ENCODE results near the gene LHX3.
"Not testable (repeated sequence)": the region's sequence is repeated elsewhere in the genome, so short reads cannot be mapped to it uniquely, and the experiment has no call there.

LHX3 gene

GRCh38 chr9:136150664-136151213 is 54.2 kb downstream of the LHX3 start:
- peaks cover 38% of the 10 kb centered on the region for H3K27me3 ChIP-seq (ENCODE audit: control insufficient read depth, insufficient read depth, low read length)
- H3K4me1 ChIP-seq (ENCODE audit: control insufficient read depth, low read depth, low read length) = peaks cover 19% of the 10 kb centered on the region
- H3K9ac ChIP-seq (ENCODE audit: low read length); H3K36me3 ChIP-seq (ENCODE audit: control insufficient read depth, low read depth, low read length); H3K27ac ChIP-seq (ENCODE audit: low read length); H3K9me3 ChIP-seq (ENCODE audit: control insufficient read depth, low read depth, low read length); H3K4me3 ChIP-seq (ENCODE audit: low read length): not testable (repeated sequence)

DNA sequence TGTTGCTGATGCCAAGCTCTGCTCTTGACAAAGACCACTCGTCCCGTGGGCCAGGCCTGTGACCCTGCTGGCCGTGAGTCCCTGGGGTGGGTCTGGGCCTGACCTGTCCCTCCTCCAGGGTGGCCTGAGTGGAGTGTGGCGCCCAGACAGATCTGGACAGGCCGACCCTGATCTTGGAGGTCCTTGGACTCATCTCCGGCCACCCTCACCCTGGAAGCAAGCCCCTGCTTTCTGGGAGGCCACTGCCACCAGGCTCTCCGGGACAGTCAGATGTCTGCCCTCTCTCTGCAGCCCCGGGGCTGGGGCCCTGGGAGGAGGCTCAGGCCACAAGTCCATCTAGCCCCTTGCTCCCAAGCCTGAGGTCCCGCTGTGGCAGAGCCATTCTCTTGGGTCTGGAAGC is 55.1 kb downstream of the LHX3 start:
- Histone ChIP-seq H3K9ac (ENCODE audit: low read length) (no peak overlapping the region), H3K36me3 (ENCODE audit: control insufficient read depth, low read depth, low read length) (no peaks in the 10 kb centered on the region), H3K27ac (ENCODE audit: low read length) (no peak overlapping the region), H3K4me3 (ENCODE audit: low read length) (no peak overlapping the region), H3K9me3 (ENCODE audit: control insufficient read depth, low read depth, low read length) (no peaks in the 10 kb centered on the region), H3K4me1 (ENCODE audit: control insufficient read depth, low read depth, low read length) (peaks cover 19% of the 10 kb centered on the region), H3K27me3 (ENCODE audit: control insufficient read depth, insufficient read depth, low read length) (peaks cover 38% of the 10 kb centered on the region)

GRCh38 chr9:136149337-136149736 is 55.6 kb downstream of the LHX3 start:
- Histone ChIP-seq H3K4me1 (ENCODE audit: control insufficient read depth, low read depth, low read length) (peaks cover 19% of the 10 kb centered on the region), H3K27me3 (ENCODE audit: control insufficient read depth, insufficient read depth, low read length) (peaks cover 38% of the 10 kb centered on the region), H3K4me3 (ENCODE audit: low read length) (no peak overlapping the region), H3K9me3 (ENCODE audit: control insufficient read depth, low read depth, low read length) (no peaks in the 10 kb centered on the region), H3K9ac (ENCODE audit: low read length) (no peak overlapping the region), H3K27ac (ENCODE audit: low read length) (no peak overlapping the region), H3K36me3 (ENCODE audit: control insufficient read depth, low read depth, low read length) (no peaks in the 10 kb centered on the region)

GRCh38 chr9:136148766-136149165 is 56.2 kb downstream of the LHX3 start:
- Histone ChIP-seq H3K9ac (ENCODE audit: low read length) (no peak overlapping the region), H3K27ac (ENCODE audit: low read length) (no peak overlapping the region), H3K4me1 (ENCODE audit: control insufficient read depth, low read depth, low read length) (peaks cover 19% of the 10 kb centered on the region), H3K36me3 (ENCODE audit: control insufficient read depth, low read depth, low read length) (no peaks in the 10 kb centered on the region), H3K27me3 (ENCODE audit: control insufficient read depth, insufficient read depth, low read length) (peaks cover 38% of the 10 kb centered on the region), H3K4me3 (ENCODE audit: low read length) (no peak overlapping the region), H3K9me3 (ENCODE audit: control insufficient read depth, low read depth, low read length) (no peaks in the 10 kb centered on the region)

- Histone ChIP-seq H3K27ac (ENCODE audit: low read length) (no peak overlapping the region), H3K9me3 (ENCODE audit: control insufficient read depth, low read depth, low read length) (no peaks in the 10 kb centered on the region), H3K27me3 (ENCODE audit: control insufficient read depth, insufficient read depth, low read length) (peaks cover 38% of the 10 kb centered on the region), H3K4me3 (ENCODE audit: low read length) (no peak overlapping the region), H3K4me1 (ENCODE audit: control insufficient read depth, low read depth, low read length) (peaks cover 21% of the 10 kb centered on the region), H3K36me3 (ENCODE audit: control insufficient read depth, low read depth, low read length) (no peaks in the 10 kb centered on the region), H3K9ac (ENCODE audit: low read length) (no peak overlapping the region)
Measured at GRCh38 chr9:136147890-136148714, 56.8 kb downstream of the LHX3 start.

DNA sequence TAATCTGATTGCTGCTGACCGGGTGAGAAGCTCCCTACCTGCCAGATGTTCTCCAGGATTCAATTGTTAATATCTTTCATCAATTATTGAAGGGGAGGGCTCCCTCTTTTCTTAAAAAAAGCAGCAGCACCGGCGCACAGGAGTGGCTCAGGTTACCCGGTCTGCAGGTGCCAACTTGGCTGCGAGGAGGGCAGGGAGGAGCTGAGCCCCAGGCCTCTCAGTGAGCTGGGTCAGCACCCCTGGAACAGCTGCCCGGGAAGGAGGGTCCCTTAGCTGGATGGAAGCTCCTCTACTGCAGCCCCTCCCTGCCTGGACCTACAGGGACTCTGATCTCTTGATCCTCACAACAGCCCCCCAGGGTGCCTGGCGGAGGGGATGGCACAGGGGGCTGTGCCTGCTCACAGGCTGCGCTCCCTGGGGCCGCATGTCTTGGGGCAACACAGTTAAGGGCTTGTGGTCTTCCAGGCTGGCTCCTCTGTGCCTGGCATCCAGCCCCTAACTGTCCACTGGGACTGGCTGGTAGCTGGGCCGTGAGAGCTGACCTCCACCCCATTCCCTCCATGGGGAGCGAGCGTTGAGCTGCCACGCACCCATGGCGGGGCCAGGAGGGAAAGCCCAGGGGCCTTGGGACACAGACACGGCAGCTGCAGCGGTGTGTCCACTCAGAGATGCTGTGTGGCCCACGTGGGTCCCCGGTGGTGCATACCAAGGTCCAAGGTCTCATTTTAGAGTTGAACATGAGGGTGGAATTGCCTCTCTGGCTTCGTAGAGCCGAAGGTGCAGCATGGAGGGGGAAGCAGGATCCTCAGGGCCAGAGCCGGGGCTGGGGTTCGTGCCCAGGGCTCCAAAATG is 57.7 kb downstream of the LHX3 start:
- Histone ChIP-seq H3K27me3 (ENCODE audit: control insufficient read depth, insufficient read depth, low read length) (peaks cover 31% of the 10 kb centered on the region), H3K4me1 (ENCODE audit: control insufficient read depth, low read depth, low read length) (peaks cover 27% of the 10 kb centered on the region), H3K9me3 (ENCODE audit: control insufficient read depth, low read depth, low read length) (no peaks in the 10 kb centered on the region), H3K27ac (ENCODE audit: low read length) (no peak overlapping the region), H3K36me3 (ENCODE audit: control insufficient read depth, low read depth, low read length) (no peaks in the 10 kb centered on the region), H3K9ac (ENCODE audit: low read length) (no peak overlapping the region), H3K4me3 (ENCODE audit: low read length) (no peak overlapping the region)
